H1 (cell line): ENCODE data around the gene TSC22D1. TPM values are rescaled to one million over a fixed set of nuclear protein-coding genes. Genes with fewer than 3 reads are reported as not detected.

ENCODE experiments used
- CTCF ChIA-PET: fragments of 300-600 bp; sonication (Branson Sonifier 250); formaldehyde crosslinking; loops from one replicate; lab custom pipeline; 2021; ENCODE audit not compliant: partially characterized antibody; lab: Charles Lee
- POLR2A ChIA-PET: fragments of 300-600 bp; sonication (Branson Sonifier 250); formaldehyde crosslinking; loops from one replicate; lab custom pipeline; 2021; ENCODE audit warnings: inconsistent platforms; ENCODE audit not compliant: partially characterized antibody; lab: Charles Lee
- DNase-seq, 2 experiments: peaks; one replicate each; pipeline versions ENCODE4 v3.0.0 to v3.0.0-alpha.2; 2010 to 2022; ENCODE audit warnings: low spot score in 2 of 2, low read depth in 1 of 2, mixed read lengths in 1 of 2
- FAIRE-seq: peaks from 2 replicates; lab custom pipeline; 2011; peaks lifted over from hg19 to GRCh38; lab: Jason Lieb, UNC
- H2AFZ ChIP-seq: 2 replicates; pipeline ENCODE4 v1.8.1; 2012; ENCODE audit warnings: low read length, inconsistent platforms
- H2AK5ac ChIP-seq: 2 replicates; pipeline ENCODE4 v1.6.1; 2013; ENCODE audit warnings: low read depth, low read length
- H2BK120ac ChIP-seq: replicated peaks from 2 replicates; pipeline ENCODE3; 2013; ENCODE audit warnings: low read depth, low read length, inconsistent platforms
- H2BK12ac ChIP-seq: 2 replicates; pipeline ENCODE4 v1.6.1; 2013; ENCODE audit warnings: low read depth, low read length
- H2BK15ac ChIP-seq: 2 replicates; pipeline ENCODE4 v1.6.1; 2013; ENCODE audit warnings: low read length
- H2BK20ac ChIP-seq: 2 replicates; pipeline ENCODE4 v1.6.1; 2013; ENCODE audit warnings: low read length
- H2BK5ac ChIP-seq: 2 replicates; pipeline ENCODE4 v1.6.1; 2013; ENCODE audit warnings: low read depth, low read length
- H3K14ac ChIP-seq: 2 replicates; pipeline ENCODE4 v1.6.1; 2013; ENCODE audit warnings: inconsistent platforms; ENCODE audit not compliant: insufficient read length
- H3K18ac ChIP-seq: 2 replicates; pipeline ENCODE4 v1.6.1; 2013; ENCODE audit warnings: low read length; ENCODE audit errors: extremely low read depth
- H3K23ac ChIP-seq: 2 replicates; pipeline ENCODE4 v1.6.1; 2013; ENCODE audit warnings: inconsistent platforms; ENCODE audit not compliant: insufficient read length
- H3K23me2 ChIP-seq: 2 replicates; pipeline ENCODE4 v1.6.1; 2013; ENCODE audit warnings: low read depth, low read length
- H3K27ac ChIP-seq: 2 replicates; pipeline ENCODE4 v1.6.1; 2011; ENCODE audit warnings: low read depth, low read length, inconsistent platforms
- H3K27me3 ChIP-seq, 4 experiments: replicated peaks in 1 of 4; 1 replicate in 1 of 4; 2 replicates in 3 of 4; pipeline versions ENCODE4 v1.6.1 to v1.8.1; 2011 to 2013; ENCODE audit warnings: low read length in 3 of 4, mild to moderate bottlenecking in 3 of 4, inconsistent platforms in 2 of 4, mixed read lengths in 2 of 4, moderate library complexity in 1 of 4; ENCODE audit not compliant: control insufficient read depth in 3 of 4, insufficient read depth in 3 of 4; ENCODE audit errors: extremely low read depth in 1 of 4
- H3K36me3 ChIP-seq, 4 experiments: 2 replicates each; pipeline versions ENCODE4 v1.6.1 to v1.8.1; 2011 to 2013; ENCODE audit warnings: mild to moderate bottlenecking in 4 of 4, low read length in 3 of 4, moderate library complexity in 2 of 4, control low read depth in 1 of 4, inconsistent platforms in 1 of 4; ENCODE audit not compliant: insufficient read depth in 4 of 4, control insufficient read depth in 2 of 4
- H3K4ac ChIP-seq: replicated peaks from 2 replicates; pipeline ENCODE3; 2013; ENCODE audit warnings: low read length, low read depth, mixed read lengths, inconsistent platforms; ENCODE audit not compliant: insufficient read length
- H3K4me1 ChIP-seq, 4 experiments: replicated peaks in 1 of 4; 1 replicate in 1 of 4; 2 replicates in 3 of 4; pipeline versions ENCODE4 v1.6.1 to v1.8.1; 2011 to 2013; ENCODE audit warnings: low read length in 3 of 4, inconsistent platforms in 2 of 4, mixed read lengths in 1 of 4; ENCODE audit not compliant: insufficient read depth in 4 of 4, control insufficient read depth in 3 of 4
- H3K4me2 ChIP-seq, 2 experiments: 2 replicates each; pipeline versions ENCODE4 v1.6.1 to v1.8.1; 2011 to 2013; ENCODE audit warnings: low read depth in 2 of 2, low read length in 2 of 2, control low read depth in 1 of 2, inconsistent platforms in 1 of 2, mild to moderate bottlenecking in 1 of 2; ENCODE audit not compliant: insufficient read depth in 1 of 2
- H3K4me3 ChIP-seq, 4 experiments: fragments of 200-600, 300-600 bp in 1 of 4; sonication (generic), shearing (Covaris generic), sonication (Bioruptor Twin) in 1 of 4; 2 replicates each; pipeline versions ENCODE4 v1.5.1 to v1.8.1; 2011 to 2016; ENCODE audit warnings: low read length in 4 of 4, low read depth in 3 of 4, control low read depth in 2 of 4, inconsistent platforms in 2 of 4, mild to moderate bottlenecking in 2 of 4, mixed read lengths in 1 of 4, moderate library complexity in 1 of 4; ENCODE audit not compliant: insufficient read depth in 2 of 4; ENCODE audit errors: extremely low read depth in 1 of 4
- H3K56ac ChIP-seq: replicated peaks from 2 replicates; pipeline ENCODE3; 2013; ENCODE audit warnings: low read depth, mild to moderate bottlenecking, mixed read lengths, low read length, inconsistent platforms; ENCODE audit not compliant: insufficient read length
- H3K79me1 ChIP-seq: 2 replicates; pipeline ENCODE4 v1.6.1; 2013; ENCODE audit warnings: low read depth, low read length, control low read depth
- H3K79me2 ChIP-seq, 2 experiments: 2 replicates each; pipeline versions ENCODE4 v1.6.1 to v1.8.1; 2012 to 2013; ENCODE audit warnings: low read length in 2 of 2, mild to moderate bottlenecking in 2 of 2, inconsistent platforms in 1 of 2; ENCODE audit not compliant: insufficient read depth in 2 of 2, control insufficient read depth in 1 of 2
- H3K9ac ChIP-seq, 4 experiments: replicated peaks in 1 of 4; 1 replicate in 1 of 4; 2 replicates in 3 of 4; pipeline versions ENCODE4 v1.6.1 to v1.8.1; 2011 to 2013; ENCODE audit warnings: low read depth in 3 of 4, low read length in 3 of 4, control low read depth in 2 of 4, mild to moderate bottlenecking in 2 of 4, moderate library complexity in 2 of 4, inconsistent platforms in 1 of 4; ENCODE audit errors: extremely low read depth in 1 of 4
- H3K9me3 ChIP-seq, 2 experiments: 2 replicates each; pipeline versions ENCODE4 v1.6.1 to v1.8.1; 2012 to 2013; ENCODE audit warnings: mild to moderate bottlenecking in 2 of 2, moderate library complexity in 2 of 2, control low read depth in 1 of 2, inconsistent platforms in 1 of 2, low read depth in 1 of 2, low read length in 1 of 2, mixed read lengths in 1 of 2; ENCODE audit not compliant: insufficient read depth in 2 of 2
- H4K20me1 ChIP-seq, 2 experiments: replicated peaks in 1 of 2; 2 replicates each; pipeline versions ENCODE3 to v1.8.1; 2011 to 2013; ENCODE audit warnings: inconsistent platforms in 2 of 2, low read length in 2 of 2, mild to moderate bottlenecking in 1 of 2; ENCODE audit not compliant: insufficient read depth in 2 of 2, control insufficient read depth in 1 of 2
- H4K5ac ChIP-seq: 2 replicates; pipeline ENCODE4 v1.6.1; 2013; ENCODE audit warnings: low read length, low read depth, mixed read lengths, inconsistent platforms; ENCODE audit not compliant: insufficient read length
- H4K8ac ChIP-seq: 2 replicates; pipeline ENCODE4 v1.8.0; 2013; ENCODE audit warnings: mild to moderate bottlenecking, moderate library complexity, low read length, inconsistent platforms; ENCODE audit not compliant: insufficient read depth; ENCODE audit errors: extremely low read depth
- H4K91ac ChIP-seq: replicated peaks from 2 replicates; pipeline ENCODE3; 2013; ENCODE audit warnings: low read length, mixed read lengths, inconsistent platforms; ENCODE audit not compliant: insufficient read length
- CHD2 ChIP-seq: IDR thresholded peaks from 2 replicates; pipeline ENCODE4 v1.6.1; 2012; ENCODE audit warnings: low read length, improper control_type of control experiment
- CREB1 ChIP-seq: IDR thresholded peaks from 2 replicates; pipeline ENCODE4 v1.6.1; 2012; ENCODE audit warnings: inconsistent platforms
- EP300 ChIP-seq, 2 experiments: IDR thresholded peaks; 1 replicate in 1 of 2; 2 replicates in 1 of 2; pipeline ENCODE4 v1.6.1; 2011 to 2012; ENCODE audit warnings: low read depth in 2 of 2, low read length in 2 of 2, mild to moderate bottlenecking in 2 of 2, borderline replicate concordance in 1 of 2, inconsistent platforms in 1 of 2, moderate library complexity in 1 of 2
- FOSL1 ChIP-seq: IDR thresholded peaks from 2 replicates; pipeline ENCODE4 v1.6.1; 2011; ENCODE audit warnings: mild to moderate bottlenecking, low read depth, low read length, moderate library complexity; ENCODE audit not compliant: insufficient read depth
- GABPA ChIP-seq: IDR thresholded peaks from 2 replicates; pipeline ENCODE4 v1.6.1; 2011; ENCODE audit warnings: mild to moderate bottlenecking, low read length, moderate library complexity, borderline replicate concordance; ENCODE audit not compliant: insufficient read depth
- HDAC2 ChIP-seq, 2 experiments: fragments of 300-600 bp in 1 of 2; sonication (generic) in 1 of 2; IDR thresholded peaks; 2 replicates each; pipeline ENCODE4 v1.6.1; 2011 to 2012; ENCODE audit warnings: low read depth in 2 of 2, low read length in 2 of 2, mild to moderate bottlenecking in 2 of 2, moderate library complexity in 2 of 2, borderline replicate concordance in 1 of 2, inconsistent platforms in 1 of 2
- HDAC6 ChIP-seq: IDR thresholded peaks from one replicate; pipeline ENCODE4 v1.7.1; 2012; ENCODE audit warnings: low read depth, mild to moderate bottlenecking, inconsistent platforms, low read length, moderate library complexity
- KDM4A ChIP-seq: IDR thresholded peaks from one replicate; pipeline ENCODE4 v1.7.1; 2012; ENCODE audit warnings: low read depth, mild to moderate bottlenecking, moderate library complexity, low read length, inconsistent platforms; ENCODE audit not compliant: severe bottlenecking
- MAX ChIP-seq: IDR thresholded peaks from 2 replicates; pipeline ENCODE4 v1.6.1; 2012; ENCODE audit warnings: inconsistent platforms
- NRF1 ChIP-seq: IDR thresholded peaks from 2 replicates; pipeline ENCODE4 v1.6.1; 2011; ENCODE audit warnings: mild to moderate bottlenecking, low read depth, low read length, improper control_type of control experiment
- RBBP5 ChIP-seq: IDR thresholded peaks from 2 replicates; pipeline ENCODE4 v1.7.1; 2012; ENCODE audit warnings: low read depth, mild to moderate bottlenecking, inconsistent platforms, low read length, moderate library complexity, borderline replicate concordance
- TBP ChIP-seq: IDR thresholded peaks from 2 replicates; pipeline ENCODE4 v1.6.1; 2011; ENCODE audit warnings: low read depth, low read length, improper control_type of control experiment
- WGBS, 2 experiments: shearing (Covaris generic) in 1 of 2; methylation state at CpG; one replicate each; pipeline versions ENCODE4 v1.1.6 to v1.1.7; 2013 to 2015; ENCODE audit warnings: low lambda C conversion rate in 2 of 2, mixed read lengths in 2 of 2, inconsistent platforms in 1 of 2, low coverage in 1 of 2, missing lambda C conversion rate in 1 of 2; ENCODE audit not compliant: insufficient replicate concordance in 2 of 2, insufficient coverage in 1 of 2, insufficient read length in 1 of 2; ENCODE audit errors: extremely low coverage in 1 of 2, missing lambda C conversion rate in 1 of 2; 5-methylcytosine and 5-hydroxymethylcytosine counted together
- polyA plus RNA-seq, 7 experiments: library from polyadenylated mRNA; depleted of rRNA in 3 of 7; stranded (reverse) in 5 of 7; unstranded in 2 of 7; fragments of >200 nt in 5 of 7; fragments of 200-250 nt in 2 of 7; gene quantifications; 1 replicate in 5 of 7; 2 replicates in 1 of 7; 4 replicates in 1 of 7; pipeline versions ENCODE4 v1.2.1 to v1.2.3, GENCODE V29; 2011 to 2013; ENCODE audit warnings: missing spikeins in 2 of 7, mixed read lengths in 2 of 7
- total RNA-seq: library from RNA; stranded (reverse); fragmentation: NEBNext Ultra II Directional; extraction: Animal tissue kit (Norgen Biotek cat#: 25700); gene quantifications from 2 replicates; pipeline ENCODE4 v1.2.1, GENCODE V29; 2021

Gene TSC22D1
- total and polyA plus RNA-seq, 2 of the 8 experiments (the other 6 are each of a cell fraction or from before 2014, with no cell fraction given) = 52.6 to 80.9 TPM

- Histone ChIP-seq H3K4me3 (no peak overlapping the region), H3K18ac (no peak overlapping the region), H3K9ac (no peak overlapping the region; a peak in 1 of 7 replicates), H4K20me1 (peaks cover 0 to 7% of the 10 kb centered on the region in 2 experiments), H3K14ac (no peak overlapping the region), H2BK15ac (no peak overlapping the region), H2BK120ac (no peak overlapping the region), H3K79me1 (no peaks in the 10 kb centered on the region; the same call in 1 of the 2 replicates), H4K91ac (no peak overlapping the region), H3K4me2 (no peak overlapping the region), H2AFZ (no peak overlapping the region), H3K23me2 (no peaks in the 10 kb centered on the region), H4K8ac (no peak overlapping the region), H3K4me1 (peaks cover 0 to 8% (median 5%) of the 10 kb centered on the region in 4 experiments; a peak in 5 of 7 replicates), H3K27me3 (no peaks in the 10 kb centered on the region), H3K4ac (no peak overlapping the region), H4K5ac (no peak overlapping the region), H3K23ac (no peak overlapping the region), H2BK20ac (no peak overlapping the region), H2BK5ac (no peak overlapping the region), H3K36me3 (peaks cover 6 to 16% (median 13%) of the 10 kb centered on the region in 4 experiments), H3K79me2 (peaks cover 0 to 54% of the 10 kb centered on the region in 2 experiments; a peak in 2 of 4 replicates), H2BK12ac (no peak overlapping the region), H2AK5ac (no peak overlapping the region), H3K9me3 (no peaks in the 10 kb centered on the region), H3K27ac (no peak overlapping the region), H3K56ac (no peak overlapping the region)
- TF ChIP-seq KDM4A (no peak), GABPA (no peak), CREB1 (no peak), FOSL1 (no peak), RBBP5 (no peak), HDAC6 (no peak), EP300 (IDR thresholded peaks at IDR 0.05; ENCODE audit: borderline replicate concordance in 1 of 2, low read depth in 2 of 2, low read length in 2 of 2) (no peak), HDAC2 (IDR thresholded peaks at IDR 0.05; ENCODE audit: borderline replicate concordance in 1 of 2, low read depth in 2 of 2, low read length in 2 of 2) (no peak), MAX (no peak), NRF1 (no peak), CHD2 (no peak), TBP (no peak)
- WGBS, 2 experiments = 39% methylated on average over 3 of the region's 3 CpGs; no CpG with 5 or more reads in 1 of the 2 experiments
- POLR2A ChIA-PET = interaction anchor here (1.1 to 10.8 kb wide), 4 partner anchors 31 to 528 kb away, joined by 4 to 125 read pairs (median 5); no protein-coding TSS in a partner anchor
- CTCF ChIA-PET = interaction anchor here (0.7 to 7.5 kb wide), 16 partner anchors 10 to 533 kb away, joined by 3 to 38 read pairs (median 4); no protein-coding TSS in a partner anchor
- FAIRE-seq (no peak), DNase-seq (no peak)
Measured at GRCh38 chr13:44438234-44438579, 137.9 kb downstream of the TSC22D1 start.
